SW 1271 (cell line): ENCODE measurements around the gene AHI1.

Experiments
- DNase-seq, 2 experiments: peaks; one replicate each; lab custom pipeline; 2025; lab: John Stamatoyannopoulos, UW

The AHI1 gene

GRCh38 chr6:135296715-135297114 lies 200.8 kb downstream of the AHI1 start:
- DNase-seq = no peak

- DNase-seq = no peak
Measured at GRCh38 chr6:135295085-135295484, 202.5 kb downstream of the AHI1 start.

DNA sequence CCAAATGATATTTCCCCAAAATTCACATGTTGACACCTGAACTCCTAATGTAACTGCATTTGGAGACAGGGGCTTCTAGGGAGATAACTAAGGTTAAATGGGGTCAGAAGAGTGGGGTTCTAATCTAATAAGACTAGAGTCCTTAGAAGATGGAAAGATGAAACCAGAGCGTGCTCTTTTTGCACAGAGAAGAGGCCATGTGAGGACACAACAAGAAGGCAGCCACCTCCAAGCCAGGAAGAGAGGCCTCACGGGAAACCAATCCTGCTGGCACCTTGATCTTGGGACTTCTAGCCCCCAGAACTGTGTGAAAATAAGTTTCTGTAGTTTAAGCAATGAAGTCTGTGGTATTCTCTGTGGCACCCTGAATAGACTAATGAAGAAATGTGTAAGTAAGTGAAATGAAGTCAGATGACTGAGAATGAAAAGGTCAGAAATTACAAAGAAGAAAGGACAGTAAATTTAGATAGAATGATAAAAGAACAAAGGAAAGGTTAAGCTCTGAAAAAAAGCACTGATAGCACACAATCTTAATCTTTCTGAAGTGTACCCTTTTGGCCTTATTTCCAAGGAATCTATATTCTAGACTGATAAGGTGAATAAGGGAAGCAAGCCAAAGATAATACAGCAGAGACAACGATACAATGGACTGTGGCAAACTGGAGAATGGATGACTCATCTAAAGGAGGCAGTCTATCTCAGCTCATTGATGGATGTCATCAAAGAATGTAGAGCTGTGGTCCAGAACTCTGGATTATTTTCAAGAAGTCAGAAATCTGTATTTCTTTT lies 206.1 kb downstream of the AHI1 start:
- DNase-seq = no peak

DNA sequence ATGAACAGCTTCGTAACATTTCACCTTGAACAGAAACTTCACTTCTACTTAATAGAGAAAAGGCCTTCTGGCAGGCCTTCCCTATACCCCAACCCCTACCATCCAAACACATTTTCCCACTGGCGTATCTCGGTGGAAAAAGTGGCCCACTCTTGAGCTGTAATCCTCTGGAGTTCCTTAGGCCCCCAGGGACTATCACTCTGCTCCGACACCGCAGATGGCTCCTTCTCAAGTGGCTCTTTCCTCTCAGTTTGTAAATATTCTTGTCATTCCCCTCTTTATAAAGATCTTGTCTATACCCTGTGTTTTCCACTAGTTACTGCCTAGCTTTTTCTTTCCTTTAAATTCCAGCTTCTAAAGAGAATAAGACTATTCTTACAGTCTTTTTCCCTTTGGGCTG lies 207.7 kb downstream of the AHI1 start:
- no peak for DNase-seq

DNA sequence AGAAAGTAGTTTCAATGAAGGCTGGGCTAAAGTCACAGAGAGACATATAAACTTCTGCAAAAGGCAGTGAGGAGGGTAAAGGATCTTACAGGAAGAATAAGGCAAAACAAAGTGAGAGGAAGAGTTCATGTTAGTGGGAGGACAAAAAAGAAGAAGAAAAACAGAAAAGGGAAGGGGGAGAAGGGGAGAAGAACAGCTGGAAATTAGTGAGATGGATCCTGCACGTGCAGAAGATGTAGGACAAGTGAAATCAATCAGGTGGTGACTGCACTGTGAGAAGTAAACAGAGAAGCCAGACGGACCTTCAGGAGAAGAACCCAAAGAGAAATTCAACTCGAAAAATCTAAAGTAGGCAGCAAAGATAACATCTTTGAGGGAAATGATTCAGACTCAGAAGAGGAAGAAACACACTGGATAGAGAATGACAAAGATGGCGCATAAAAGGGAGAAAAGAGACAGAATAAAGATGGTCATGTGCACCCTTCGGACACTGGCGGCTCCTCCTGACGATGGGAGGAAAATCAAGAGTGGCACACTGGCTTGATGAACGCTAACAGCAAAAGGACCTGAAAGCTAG lies 210.5 kb downstream of the AHI1 start:
- DNase-seq = no peak

GRCh38 chr6:135285165-135285564 lies 212.4 kb downstream of the AHI1 start:
- DNase-seq = no peak

DNA sequence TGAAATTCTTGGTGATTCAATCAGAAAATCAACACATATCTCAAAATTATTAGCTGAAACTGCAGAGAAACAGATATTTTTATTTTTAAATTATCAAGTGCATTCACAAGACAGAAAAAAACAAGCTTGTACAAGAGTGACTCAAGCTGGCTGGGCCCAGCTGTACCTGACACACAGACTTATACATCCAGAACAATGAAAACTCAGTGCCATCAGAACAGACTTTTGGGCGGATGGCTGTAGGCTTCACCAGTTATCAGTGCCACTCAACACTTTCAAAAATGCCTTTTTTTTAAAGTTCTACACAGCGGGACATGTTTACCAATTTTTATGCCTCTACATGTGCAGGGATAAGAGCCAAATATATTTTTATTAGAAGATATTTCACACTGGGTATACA lies 213.6 kb downstream of the AHI1 start:
- no peak for DNase-seq

DNA sequence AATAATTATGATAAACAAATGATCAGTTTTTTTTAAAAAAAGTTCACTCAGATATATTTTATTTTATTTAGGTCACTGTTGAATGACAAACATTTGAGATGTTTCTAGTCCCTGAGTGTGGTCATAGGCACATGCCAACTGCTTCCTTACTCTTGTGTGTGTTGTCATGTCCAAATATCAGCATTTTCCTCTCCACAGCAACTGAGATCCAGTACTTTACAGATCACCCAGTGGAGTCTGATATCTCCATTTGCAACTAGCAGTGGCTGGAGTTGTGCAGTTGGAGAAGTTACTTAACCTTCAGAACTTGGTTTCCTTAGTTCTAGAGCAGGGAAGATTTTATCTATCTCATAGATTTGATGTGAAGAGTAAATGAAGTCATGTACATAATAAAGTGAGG lies 215.1 kb downstream of the AHI1 start:
- no peak for DNase-seq

DNA sequence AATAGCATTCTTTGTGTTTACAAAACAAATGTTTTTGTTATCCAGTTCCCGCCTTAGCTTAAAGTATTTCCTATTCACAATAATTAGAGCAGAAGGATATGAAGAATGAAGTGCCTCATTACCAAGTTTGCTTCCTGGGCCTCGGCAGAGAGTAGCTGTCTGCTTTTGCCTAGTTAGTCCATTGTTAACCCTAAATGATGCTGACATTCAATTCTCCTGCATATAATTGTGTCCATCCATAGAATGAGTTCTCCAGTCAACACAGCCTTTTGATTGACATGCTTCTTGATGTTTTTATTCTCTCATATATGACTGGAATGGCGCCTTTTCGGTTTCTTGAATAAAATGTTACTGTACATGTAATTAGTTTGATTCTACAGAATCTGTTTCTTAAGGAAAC lies 215.6 kb downstream of the AHI1 start:
- no peak for DNase-seq

- no peak for DNase-seq
Measured at GRCh38 chr6:135281227-135281626, 216.3 kb downstream of the AHI1 start.

GRCh38 chr6:135280375-135281136 lies 217.0 kb downstream of the AHI1 start:
- no peak for DNase-seq

- no peak for DNase-seq
Measured at GRCh38 chr6:135277422-135277821, 220.1 kb downstream of the AHI1 start.

- no peak for DNase-seq
Measured at GRCh38 chr6:135274561-135275293, 222.8 kb downstream of the AHI1 start.

DNA sequence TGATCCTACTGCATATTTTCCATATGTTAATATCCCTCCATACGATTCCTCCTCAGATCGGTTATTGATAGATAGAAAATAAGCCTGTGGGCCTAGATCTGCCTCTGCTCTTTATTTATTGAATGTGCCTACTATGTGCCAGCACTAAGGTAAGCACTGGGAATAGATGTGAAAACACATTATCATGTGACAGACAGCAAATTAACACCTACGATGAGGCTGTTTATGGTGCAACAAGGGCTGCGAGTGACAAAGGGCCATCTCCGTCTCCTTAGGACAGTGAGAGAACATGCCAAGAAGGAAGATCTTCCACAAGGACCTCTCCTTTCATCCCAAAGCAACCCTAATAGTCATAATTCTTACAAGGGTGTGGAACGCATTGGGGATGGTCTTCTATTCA lies 225.9 kb downstream of the AHI1 start:
- no peak for DNase-seq

DNA sequence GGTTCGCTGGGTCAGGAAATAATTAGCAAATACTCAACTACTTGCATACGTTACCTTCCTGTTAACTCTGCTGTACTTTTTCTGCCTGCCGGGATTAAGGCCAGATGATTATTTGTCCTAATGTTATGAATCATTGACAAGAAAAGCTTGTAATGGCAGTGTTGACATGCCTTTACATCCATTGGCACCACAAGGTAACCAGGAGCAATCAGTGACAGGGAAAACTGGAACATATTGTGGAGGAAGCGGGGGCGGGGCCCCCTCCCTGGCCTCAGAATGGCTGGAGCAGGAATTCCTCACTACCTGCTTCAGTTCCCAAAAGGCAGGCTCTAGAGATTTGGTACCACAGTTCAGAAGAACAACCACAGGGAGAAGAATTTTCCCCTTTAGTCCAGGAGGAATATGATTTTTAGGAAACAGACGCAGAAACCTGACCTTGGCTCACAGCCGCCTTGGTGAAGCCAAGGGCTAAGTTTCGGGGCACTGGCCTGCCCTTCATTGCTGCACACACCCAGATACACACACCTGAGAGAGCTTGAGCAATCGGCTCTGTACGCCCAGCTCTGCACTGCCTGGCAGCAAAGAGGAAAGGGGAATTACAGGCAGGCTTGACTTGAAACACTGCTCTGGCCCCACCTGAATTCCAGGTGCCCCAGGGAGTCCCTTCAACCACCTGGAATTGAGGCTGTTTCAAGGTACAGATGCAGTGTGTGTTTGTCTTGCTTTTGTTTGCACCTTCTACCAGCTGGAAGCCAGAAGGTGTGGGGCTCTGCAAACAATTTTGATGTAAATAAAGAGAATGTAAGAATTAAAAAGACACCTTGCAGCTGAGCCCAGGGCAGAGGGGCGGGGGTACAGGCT lies 226.6 kb downstream of the AHI1 start:
- DNase-seq = no peak

DNA sequence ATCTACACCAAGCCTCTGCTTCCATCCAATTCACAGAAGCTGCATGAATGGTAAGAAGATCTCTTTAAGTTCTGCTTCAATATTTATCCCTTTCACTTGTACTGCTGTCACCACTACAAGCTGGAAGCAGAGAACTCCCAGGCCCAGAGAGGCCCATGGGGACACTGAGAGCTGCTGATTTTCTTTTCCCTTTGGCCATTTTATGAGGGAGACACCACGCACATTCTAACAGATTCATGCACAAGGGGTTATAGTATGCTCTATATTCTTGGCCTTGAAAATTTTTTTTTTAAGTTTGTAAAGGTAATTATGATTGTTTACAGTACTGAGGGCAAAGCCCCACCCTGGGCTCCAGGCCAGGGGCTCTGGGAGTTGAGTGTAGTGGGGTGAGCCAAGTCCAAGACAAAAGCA lies 228.1 kb downstream of the AHI1 start:
- DNase-seq = no peak

GRCh38 chr6:135268740-135269139 lies 228.8 kb downstream of the AHI1 start:
- no peak for DNase-seq

GRCh38 chr6:135268263-135268662 lies 229.3 kb downstream of the AHI1 start:
- DNase-seq = no peak

GRCh38 chr6:135267085-135267484 lies 230.5 kb downstream of the AHI1 start:
- DNase-seq = no peak

- DNase-seq = no peak
Measured at GRCh38 chr6:135266675-135267074, 230.9 kb downstream of the AHI1 start.

GRCh38 chr6:135265278-135265677 lies 232.3 kb downstream of the AHI1 start:
- DNase-seq = no peak
